MM.1S (cell line): ENCODE data around the gene GIPC1.

Experiments used
- DNase-seq: peaks from one replicate; pipeline ENCODE4 v3.0.0-alpha.2; 2015
- H2AFZ ChIP-seq: fragments of 300-600 bp; sonication (generic); 2 replicates; pipeline ENCODE4 v1.6.0; 2016; ENCODE audit warnings: antibody characterized with exemption, low read length
- H3F3A ChIP-seq: fragments of 300-600 bp; sonication (generic); 2 replicates; pipeline ENCODE4 v1.6.1; 2016; ENCODE audit warnings: mild to moderate bottlenecking, antibody characterized with exemption, low read length, moderate library complexity, mixed read lengths; ENCODE audit not compliant: insufficient read depth
- H3K27ac ChIP-seq: fragments of 300-600 bp; sonication (generic); 2 replicates; pipeline ENCODE4 v1.5.1; 2016; ENCODE audit warnings: mild to moderate bottlenecking, low read length
- H3K27me3 ChIP-seq: fragments of 300-600 bp; sonication (generic); replicated peaks from 2 replicates; pipeline ENCODE4 v1.6.0; 2016; ENCODE audit warnings: low read length; ENCODE audit not compliant: insufficient read depth
- H3K36me3 ChIP-seq: fragments of 300-600 bp; sonication (generic); replicated peaks from 2 replicates; pipeline ENCODE4 v1.6.1; 2016; ENCODE audit warnings: mild to moderate bottlenecking, low read length, mixed read lengths; ENCODE audit not compliant: insufficient read depth
- H3K4me1 ChIP-seq: fragments of 300-600 bp; sonication (generic); 2 replicates; pipeline ENCODE4 v1.6.1; 2016; ENCODE audit warnings: low read length, mixed read lengths
- H3K4me2 ChIP-seq: fragments of 300-600 bp; sonication (generic); 2 replicates; pipeline ENCODE4 v1.6.0; 2016; ENCODE audit warnings: low read depth, low read length
- H3K4me3 ChIP-seq: fragments of 300-600 bp; sonication (generic); 2 replicates; pipeline ENCODE4 v1.5.1; 2016; ENCODE audit warnings: low read length, mixed read lengths
- H3K79me2 ChIP-seq: fragments of 300-600 bp; sonication (generic); 2 replicates; pipeline ENCODE4 v1.6.1; 2016; ENCODE audit warnings: mixed run types, low read length, mixed read lengths
- H3K9ac ChIP-seq: fragments of 300-600 bp; sonication (generic); 2 replicates; pipeline ENCODE4 v1.6.1; 2016; ENCODE audit warnings: low read length, mixed read lengths
- H3K9me2 ChIP-seq: fragments of 300-600 bp; sonication (generic); replicated peaks from 2 replicates; pipeline ENCODE4 v1.6.1; 2016; ENCODE audit warnings: mild to moderate bottlenecking, low read length, mixed read lengths; ENCODE audit not compliant: insufficient read depth
- H3K9me3 ChIP-seq: fragments of 300-600 bp; sonication (generic); replicated peaks from 2 replicates; pipeline ENCODE4 v1.6.1; 2016; ENCODE audit warnings: mild to moderate bottlenecking, low read length, mixed read lengths; ENCODE audit not compliant: insufficient read depth
- H4K20me1 ChIP-seq: fragments of 300-600 bp; sonication (generic); 2 replicates; pipeline ENCODE4 v1.6.1; 2016; ENCODE audit warnings: mild to moderate bottlenecking, low read length, moderate library complexity, mixed read lengths; ENCODE audit not compliant: insufficient read depth
- EZH2 ChIP-seq: fragments of 300-600 bp; sonication (generic); optimal IDR thresholded peaks from 2 replicates; pipeline ENCODE3; 2017; ENCODE audit warnings: low read depth, mild to moderate bottlenecking, antibody characterized with exemption, low read length, mixed read lengths
- EZH2phosphoT487 ChIP-seq: fragments of 300-600 bp; sonication (generic); IDR thresholded peaks from 2 replicates; pipeline ENCODE4 v1.6.1; 2018; ENCODE audit warnings: antibody characterized with exemption, low read length
- TF ChIP-seq, protein P1 (sequence below): fragments of 300-600 bp; sonication (generic); IDR thresholded peaks from 2 replicates; pipeline ENCODE4 v1.5.1; 2016; ENCODE audit warnings: antibody characterized with exemption, low read length, mixed read lengths

The GIPC1 gene

GRCh38 chr19:14525729-14526128, 29.8 kb upstream of the GIPC1 start:
- Histone ChIP-seq H3K9me3 (no peaks in the 10 kb centered on the region), H3K79me2 (peaks cover 12% of the 10 kb centered on the region), H4K20me1 (no peaks in the 10 kb centered on the region), H3K36me3 (no peaks in the 10 kb centered on the region), H3K27ac (no peak overlapping the region), H3K4me3 (no peak overlapping the region), H3K9ac (no peak overlapping the region), H2AFZ (no peak overlapping the region), H3K4me1 (0 out of 2 replicates have a peak, but pooled peaks cover 4% of the 10 kb centered on the region), H3K4me2 (no peak overlapping the region), H3K9me2 (no peaks in the 10 kb centered on the region), H3F3A (no peaks in the 10 kb centered on the region), H3K27me3 (no peaks in the 10 kb centered on the region)
- no peak for DNase-seq
- no peak for TF ChIP-seq EZH2
- TF ChIP-seq, protein P1, sequence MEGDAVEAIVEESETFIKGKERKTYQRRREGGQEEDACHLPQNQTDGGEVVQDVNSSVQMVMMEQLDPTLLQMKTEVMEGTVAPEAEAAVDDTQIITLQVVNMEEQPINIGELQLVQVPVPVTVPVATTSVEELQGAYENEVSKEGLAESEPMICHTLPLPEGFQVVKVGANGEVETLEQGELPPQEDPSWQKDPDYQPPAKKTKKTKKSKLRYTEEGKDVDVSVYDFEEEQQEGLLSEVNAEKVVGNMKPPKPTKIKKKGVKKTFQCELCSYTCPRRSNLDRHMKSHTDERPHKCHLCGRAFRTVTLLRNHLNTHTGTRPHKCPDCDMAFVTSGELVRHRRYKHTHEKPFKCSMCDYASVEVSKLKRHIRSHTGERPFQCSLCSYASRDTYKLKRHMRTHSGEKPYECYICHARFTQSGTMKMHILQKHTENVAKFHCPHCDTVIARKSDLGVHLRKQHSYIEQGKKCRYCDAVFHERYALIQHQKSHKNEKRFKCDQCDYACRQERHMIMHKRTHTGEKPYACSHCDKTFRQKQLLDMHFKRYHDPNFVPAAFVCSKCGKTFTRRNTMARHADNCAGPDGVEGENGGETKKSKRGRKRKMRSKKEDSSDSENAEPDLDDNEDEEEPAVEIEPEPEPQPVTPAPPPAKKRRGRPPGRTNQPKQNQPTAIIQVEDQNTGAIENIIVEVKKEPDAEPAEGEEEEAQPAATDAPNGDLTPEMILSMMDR, result no peak
- TF ChIP-seq EZH2phosphoT487, result no peak

DNA sequence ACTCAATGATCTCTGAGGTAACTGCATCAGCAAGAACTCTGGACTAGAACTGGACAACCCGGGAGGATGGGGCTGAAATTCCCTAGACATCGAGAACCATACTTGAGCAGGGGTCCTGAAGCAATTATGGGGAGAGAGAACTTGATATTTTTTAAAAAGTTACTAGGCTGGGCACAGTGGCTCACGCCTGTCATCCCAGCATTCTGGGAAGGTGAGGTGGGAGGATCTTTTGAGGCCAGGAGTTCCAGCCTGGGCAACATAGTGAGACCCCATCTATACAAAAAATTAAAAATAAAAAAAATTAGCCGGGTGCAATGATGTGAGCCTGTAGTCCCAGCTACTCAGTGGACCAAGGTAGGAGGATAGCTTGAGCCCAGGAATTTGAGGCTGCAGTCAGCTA, 24.6 kb upstream of the GIPC1 start:
- Histone ChIP-seq H3K27me3 (no peaks in the 10 kb centered on the region), H3K36me3 (peaks cover 11% of the 10 kb centered on the region), H3K27ac (no peak overlapping the region), H3K4me2 (no peak overlapping the region), H3K4me3 (no peak overlapping the region), H3F3A (peaks cover 9% of the 10 kb centered on the region), H4K20me1 (peaks cover 11% of the 10 kb centered on the region), H3K9me3 (no peaks in the 10 kb centered on the region), H3K79me2 (peaks cover 26% of the 10 kb centered on the region), H2AFZ (no peak overlapping the region), H3K9ac (no peak overlapping the region), H3K9me2 (no peaks in the 10 kb centered on the region), H3K4me1 (peaks cover 16% of the 10 kb centered on the region)
- no peak for DNase-seq
- TF ChIP-seq, protein P1, result no peak
- TF ChIP-seq EZH2phosphoT487 (no peak), EZH2 (no peak)

DNA sequence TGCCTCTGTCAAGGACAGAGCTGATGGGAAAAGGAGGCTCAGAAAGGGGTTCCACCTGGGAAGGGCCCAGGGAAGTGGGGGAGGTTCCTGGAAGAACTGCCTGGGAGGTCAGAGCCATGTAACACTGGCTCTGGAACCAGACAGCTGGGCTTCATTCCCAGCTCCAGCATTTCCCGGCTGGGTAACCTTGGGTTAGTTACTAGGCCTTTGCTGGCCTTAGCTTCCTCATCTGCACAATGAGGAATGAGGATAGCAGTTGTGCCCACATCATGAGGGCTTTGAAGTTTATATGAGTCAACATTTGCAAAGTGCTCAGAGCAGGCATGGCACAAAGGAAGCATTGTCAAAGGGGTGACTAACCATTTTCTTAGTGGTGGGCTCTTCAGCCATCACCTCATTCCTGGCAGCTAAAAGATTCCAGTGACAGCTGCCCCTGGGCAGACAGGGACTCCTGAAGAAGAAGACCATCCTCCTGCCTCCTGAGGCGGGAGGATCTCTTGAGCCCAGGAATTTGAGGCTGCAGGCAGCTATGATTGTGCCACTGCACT, 24.0 kb upstream of the GIPC1 start:
- H3K4me2 ChIP-seq, result no peak overlapping the region
- H3K27ac ChIP-seq, result no peak overlapping the region
- peaks cover 13% of the 10 kb centered on the region for H4K20me1 ChIP-seq
- H3F3A ChIP-seq, result peaks cover 12% of the 10 kb centered on the region
- DNase-seq, result no peak
- no peaks in the 10 kb centered on the region for H3K27me3 ChIP-seq
- H3K9me2 ChIP-seq, result no peaks in the 10 kb centered on the region
- H3K36me3 ChIP-seq, result peaks cover 17% of the 10 kb centered on the region
- H2AFZ ChIP-seq, result no peak overlapping the region
- no peak overlapping the region for H3K4me3 ChIP-seq
- no peaks in the 10 kb centered on the region for H3K9me3 ChIP-seq
- no peak overlapping the region for H3K9ac ChIP-seq
- peaks cover 16% of the 10 kb centered on the region for H3K4me1 ChIP-seq
- peaks cover 32% of the 10 kb centered on the region for H3K79me2 ChIP-seq
- no peak for TF ChIP-seq EZH2phosphoT487
- TF ChIP-seq EZH2, result no peak
- TF ChIP-seq, protein P1, result no peak
